IMR-90 (cell line): ENCODE measurements around the gene ADAMTSL2. TPM values are rescaled to one million over a fixed set of nuclear protein-coding genes. Genes with fewer than 3 reads are reported as not detected.

Experiments used
- ATAC-seq: fragments of 200-7000 bp; cut with Tn5 transposase; 2 replicates; pipeline ENCODE4 v1.9.1; 2020; ENCODE audit warnings: low read depth, mild to moderate bottlenecking, moderate library complexity
- BruUV-seq: library from RNA; stranded (reverse); fragments of 400-500 nt; replicated peaks from 2 replicates; lab custom pipeline; 2021; lab: Mats Ljungman, UMichigan
- CTCF ChIA-PET: fragments of 300-600 bp; formaldehyde crosslinking; extraction: SDS; loops from one replicate; lab custom pipeline; 2021; ENCODE audit warnings: antibody characterized with exemption; lab: Yijun Ruan, JAX
- POLR2A ChIA-PET: fragments of 300-600 bp; sonication (Branson Sonifier 250); formaldehyde crosslinking; loops from one replicate; lab custom pipeline; 2022; ENCODE audit warnings: antibody characterized with exemption; ENCODE audit not compliant: unreplicated experiment; lab: Charles Lee
- DNase-seq: peaks from one replicate; pipeline ENCODE4 v3.0.0; 2013
- H2AFZ ChIP-seq: replicated peaks from 2 replicates; pipeline ENCODE3; 2013; ENCODE audit warnings: low read length, mild to moderate bottlenecking; ENCODE audit not compliant: poor library complexity
- H2AK5ac ChIP-seq: 2 replicates; pipeline ENCODE4 v1.6.1; 2013; ENCODE audit warnings: low read depth, low read length, inconsistent platforms
- H2AK9ac ChIP-seq: replicated peaks from 2 replicates; pipeline ENCODE3; 2013; ENCODE audit warnings: mild to moderate bottlenecking, low read depth, low read length, moderate library complexity; ENCODE audit not compliant: poor library complexity
- H2BK120ac ChIP-seq: 2 replicates; pipeline ENCODE4 v1.6.1; 2013; ENCODE audit warnings: low read depth, low read length, inconsistent platforms
- H2BK15ac ChIP-seq: 3 replicates; pipeline ENCODE4 v1.6.1; 2013; ENCODE audit warnings: low read depth, low read length, inconsistent platforms
- H2BK20ac ChIP-seq: 2 replicates; pipeline ENCODE4 v1.6.1; 2013; ENCODE audit warnings: low read depth, mild to moderate bottlenecking, inconsistent platforms, low read length, moderate library complexity
- H2BK5ac ChIP-seq: 2 replicates; pipeline ENCODE4 v1.6.1; 2013; ENCODE audit warnings: mild to moderate bottlenecking, low read depth, low read length, inconsistent platforms; ENCODE audit not compliant: poor library complexity, severe bottlenecking
- H3K14ac ChIP-seq: replicated peaks from 2 replicates; pipeline ENCODE4 v1.6.1; 2013; ENCODE audit warnings: low read depth, low read length, inconsistent platforms
- H3K18ac ChIP-seq: 2 replicates; pipeline ENCODE4 v1.6.1; 2013; ENCODE audit warnings: low read depth, low read length, control low read depth
- H3K23ac ChIP-seq: 2 replicates; pipeline ENCODE4 v1.6.1; 2013; ENCODE audit warnings: low read depth, low read length, inconsistent platforms
- H3K27ac ChIP-seq: 2 replicates; pipeline ENCODE4 v1.5.1; 2013; ENCODE audit warnings: mild to moderate bottlenecking, control low read depth, low read length; ENCODE audit not compliant: insufficient read depth
- H3K27me3 ChIP-seq: 2 replicates; pipeline ENCODE4 v1.6.1; 2013; ENCODE audit warnings: low read length; ENCODE audit not compliant: control insufficient read depth, insufficient read depth
- H3K36me3 ChIP-seq: 2 replicates; pipeline ENCODE4 v1.6.1; 2013; ENCODE audit warnings: low read length, mixed read lengths; ENCODE audit not compliant: control insufficient read depth, insufficient read depth
- H3K4ac ChIP-seq: 2 replicates; pipeline ENCODE4 v1.6.1; 2013; ENCODE audit warnings: low read depth, low read length, inconsistent platforms
- H3K4me1 ChIP-seq: 2 replicates; pipeline ENCODE4 v1.6.1; 2013; ENCODE audit warnings: low read length, mixed read lengths; ENCODE audit not compliant: control insufficient read depth, insufficient read depth
- H3K4me2 ChIP-seq: 2 replicates; pipeline ENCODE4 v1.6.1; 2013; ENCODE audit warnings: low read depth, mild to moderate bottlenecking, control low read depth, low read length, moderate library complexity
- H3K4me3 ChIP-seq: 2 replicates; pipeline ENCODE4 v1.5.1; 2013; ENCODE audit warnings: low read depth, mild to moderate bottlenecking, control low read depth, low read length, moderate library complexity; ENCODE audit not compliant: insufficient read depth
- H3K56ac ChIP-seq: 2 replicates; pipeline ENCODE4 v1.6.1; 2013; ENCODE audit warnings: low read length, inconsistent platforms; ENCODE audit not compliant: insufficient read depth; ENCODE audit errors: extremely low read depth
- H3K79me1 ChIP-seq, 2 experiments: 2 replicates each; pipeline ENCODE4 v1.6.1; 2013; ENCODE audit warnings: low read length in 2 of 2, inconsistent platforms in 1 of 2, low read depth in 1 of 2
- H3K9ac ChIP-seq: 2 replicates; pipeline ENCODE4 v1.6.1; 2013; ENCODE audit warnings: low read depth, low read length, control low read depth
- H3K9me1 ChIP-seq: 2 replicates; pipeline ENCODE4 v1.6.1; 2013; ENCODE audit warnings: low read length, inconsistent platforms; ENCODE audit not compliant: insufficient read depth
- H3K9me3 ChIP-seq: 2 replicates; pipeline ENCODE4 v1.6.1; 2013; ENCODE audit warnings: low read length; ENCODE audit not compliant: control insufficient read depth, insufficient read depth
- H4K20me1 ChIP-seq: 2 replicates; pipeline ENCODE4 v1.6.1; 2013; ENCODE audit warnings: low read length, inconsistent platforms; ENCODE audit not compliant: insufficient read depth
- H4K5ac ChIP-seq: 2 replicates; pipeline ENCODE4 v1.6.1; 2013; ENCODE audit warnings: mild to moderate bottlenecking, low read depth, low read length, control low read depth
- H4K8ac ChIP-seq, 2 experiments: 2 replicates each; pipeline ENCODE4 v1.6.1; 2013; ENCODE audit warnings: low read depth in 2 of 2, low read length in 2 of 2, control low read depth in 1 of 2, inconsistent platforms in 1 of 2
- H4K91ac ChIP-seq: 2 replicates; pipeline ENCODE4 v1.6.1; 2013; ENCODE audit warnings: low read depth, low read length, inconsistent platforms; ENCODE audit not compliant: insufficient read depth
- BHLHE40 ChIP-seq: fragments of 150-350 bp; IDR thresholded peaks from 2 replicates; pipeline ENCODE4 v1.6.1; 2016; ENCODE audit warnings: mild to moderate bottlenecking, low read depth, low read length
- CHD1 ChIP-seq: IDR thresholded peaks from 2 replicates; pipeline ENCODE4 v1.6.1; 2012; ENCODE audit warnings: low read depth, low read length, improper control_type of control experiment
- FOS ChIP-seq: fragments of 150-350 bp; IDR thresholded peaks from 2 replicates; pipeline ENCODE4 v1.6.1; 2016; ENCODE audit warnings: low read depth, low read length
- MAFK ChIP-seq: IDR thresholded peaks from 2 replicates; pipeline ENCODE4 v1.6.1; 2012; ENCODE audit warnings: low read depth, low read length, improper control_type of control experiment
- MAZ ChIP-seq: IDR thresholded peaks from 2 replicates; pipeline ENCODE4 v1.6.1; 2012; ENCODE audit warnings: low read depth, mild to moderate bottlenecking, low read length, improper control_type of control experiment, moderate library complexity, borderline replicate concordance
- MXI1 ChIP-seq: IDR thresholded peaks from 2 replicates; pipeline ENCODE4 v1.6.1; 2012; ENCODE audit warnings: low read depth, mild to moderate bottlenecking, low read length, moderate library complexity, borderline replicate concordance
- NFE2L2 ChIP-seq: fragments of 150-350 bp; IDR thresholded peaks from 2 replicates; pipeline ENCODE4 v1.6.1; 2016; ENCODE audit warnings: low read depth, mild to moderate bottlenecking, low read length
- POLR2A ChIP-seq: IDR thresholded peaks from 2 replicates; pipeline ENCODE4 v1.6.1; 2012; ENCODE audit warnings: mild to moderate bottlenecking, low read depth, low read length
- RAD21 ChIP-seq: IDR thresholded peaks from 2 replicates; pipeline ENCODE4 v1.6.1; 2012; ENCODE audit warnings: low read length, improper control_type of control experiment
- RCOR1 ChIP-seq: IDR thresholded peaks from 2 replicates; pipeline ENCODE4 v1.6.1; 2012; ENCODE audit warnings: mild to moderate bottlenecking, low read length, improper control_type of control experiment; ENCODE audit not compliant: insufficient replicate concordance
- RFX5 ChIP-seq: IDR thresholded peaks from 2 replicates; pipeline ENCODE4 v1.8.0; 2012; ENCODE audit warnings: low read depth, mild to moderate bottlenecking, low read length, moderate library complexity
- SMC3 ChIP-seq: fragments of 150-350 bp; IDR thresholded peaks from 2 replicates; pipeline ENCODE4 v1.6.1; 2016; ENCODE audit warnings: low read depth, mild to moderate bottlenecking, antibody characterized with exemption, low read length, moderate library complexity
- USF2 ChIP-seq: fragments of 150-350 bp; IDR thresholded peaks from 2 replicates; pipeline ENCODE4 v1.6.1; 2017; ENCODE audit warnings: mild to moderate bottlenecking, antibody characterized with exemption, low read length, low read depth
- WGBS, 2 experiments: methylation state at CpG; one replicate each; pipeline versions ENCODE4 v1.1.5 to v1.1.7; 2013; ENCODE audit warnings: missing lambda C conversion rate in 2 of 2; ENCODE audit not compliant: insufficient read length in 1 of 2; ENCODE audit errors: extremely low coverage in 2 of 2; 5-methylcytosine and 5-hydroxymethylcytosine counted together
- dilution Hi-C: fragments of 300-500 bp; cut with HindIII; formaldehyde crosslinking; loops from one replicate; pipeline ENCODE4 v1.14.3; 2018; ENCODE audit warnings: low sequenced_read_pairs; ENCODE audit not compliant: unreplicated experiment
- in situ Hi-C: fragments of 300-500 bp; cut with MboI; formaldehyde crosslinking; loops from 3 replicates; pipeline ENCODE4 v1.14.3; 2019; ENCODE audit warnings: low sequenced_read_pairs, inconsistent platforms, mixed read lengths
- intact Hi-C: fragments of 100-400 bp; cut with micrococcal nuclease; formaldehyde crosslinking; loops from 2 replicates; pipeline ENCODE4 v1.10.0; 2022
- polyA plus RNA-seq, 3 experiments: library from polyadenylated mRNA; depleted of rRNA; stranded (reverse); fragments of >200 nt; gene quantifications; 2 replicates each; pipeline ENCODE4 v1.2.3, GENCODE V29; 2012; ENCODE audit warnings: low replicate concordance in 1 of 3
- total RNA-seq: library from RNA; depleted of rRNA; stranded (reverse); fragments of >200 nt; gene quantifications from 2 replicates; pipeline ENCODE4 v1.2.3, GENCODE V29; 2012
- TF ChIP-seq, protein P1 (sequence below): fragments of 150-350 bp; IDR thresholded peaks from 2 replicates; pipeline ENCODE4 v1.6.1; 2016; ENCODE audit warnings: low read depth, mild to moderate bottlenecking, low read length, moderate library complexity, borderline replicate concordance
- TF ChIP-seq, protein P2 (sequence below): conservative IDR thresholded peaks from 2 replicates; pipeline ENCODE4 v1.5.1; 2012; ENCODE audit warnings: mild to moderate bottlenecking, low read depth, low read length, improper control_type of control experiment

Gene ADAMTSL2
- total and polyA plus RNA-seq, 2 of the 4 experiments (the other 2 are of a cell fraction) = not detected

DNA sequence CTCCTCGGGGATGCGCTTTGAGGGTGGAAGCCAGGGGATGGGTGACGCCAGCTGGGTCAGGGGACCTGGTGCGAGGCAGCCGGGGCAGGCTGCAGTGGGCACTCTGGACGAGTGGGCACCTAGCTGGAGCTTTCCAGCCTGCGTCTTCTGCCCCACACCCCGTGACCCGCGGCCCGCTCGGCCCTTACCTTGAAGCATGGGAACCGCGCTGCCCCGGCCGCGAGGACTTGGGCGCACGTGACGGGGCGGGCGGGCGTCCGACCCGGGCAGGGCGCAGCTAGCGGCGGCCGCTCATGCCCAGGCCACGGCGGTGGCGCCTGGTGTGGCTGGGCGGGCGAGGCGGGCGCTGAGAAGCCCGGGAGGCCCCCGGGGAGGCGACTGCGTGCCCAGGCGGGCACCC lies 74.4 kb downstream of the ADAMTSL2 start:
- ChIA-PET POLR2A (no interaction called here), CTCF (interaction anchor here (1.7 kb wide), 1 partner anchor 10 kb away, joined by 7 read pairs; no protein-coding TSS in a partner anchor)
- 3% methylated on average over 13 of the region's 41 CpGs; no CpG with 5 or more reads in 1 of the 2 experiments for WGBS, 2 experiments
- Histone ChIP-seq H3K27ac (no peak overlapping the region), H3K27me3 (peaks cover 64% of the 10 kb centered on the region), H3K18ac (no peak overlapping the region), H2AK9ac (no peak overlapping the region), H3K9me3 (no peaks in the 10 kb centered on the region), H3K4me1 (no peaks in the 10 kb centered on the region), H4K8ac (no peak overlapping the region), H2BK15ac (no peak overlapping the region), H4K91ac (no peak overlapping the region), H2BK120ac (no peak overlapping the region), H3K4ac (no peak overlapping the region), H2AFZ (no peak overlapping the region), H4K20me1 (no peaks in the 10 kb centered on the region), H4K5ac (no peak overlapping the region), H2BK5ac (no peak overlapping the region), H3K9me1 (no peaks in the 10 kb centered on the region), H2BK20ac (no peak overlapping the region), H3K79me1 (no peaks in the 10 kb centered on the region), H3K36me3 (no peaks in the 10 kb centered on the region), H2AK5ac (no peak overlapping the region), H3K56ac (no peak overlapping the region), H3K9ac (no peak overlapping the region), H3K23ac (no peak overlapping the region), H3K4me3 (no peak overlapping the region), H3K14ac (no peak overlapping the region), H3K4me2 (no peak overlapping the region)
- DNase-seq (no peak), ATAC-seq (no peak; the same call in 1 of the 2 replicates)
- TF ChIP-seq POLR2A (no peak), CHD1 (no peak), RFX5 (no peak), FOS (no peak), MXI1 (no peak), BHLHE40 (no peak), RAD21 (no peak), NFE2L2 (no peak), SMC3 (no peak), USF2 (no peak), MAFK (no peak), MAZ (no peak), RCOR1 (no peak)
- TF ChIP-seq, protein P1, sequence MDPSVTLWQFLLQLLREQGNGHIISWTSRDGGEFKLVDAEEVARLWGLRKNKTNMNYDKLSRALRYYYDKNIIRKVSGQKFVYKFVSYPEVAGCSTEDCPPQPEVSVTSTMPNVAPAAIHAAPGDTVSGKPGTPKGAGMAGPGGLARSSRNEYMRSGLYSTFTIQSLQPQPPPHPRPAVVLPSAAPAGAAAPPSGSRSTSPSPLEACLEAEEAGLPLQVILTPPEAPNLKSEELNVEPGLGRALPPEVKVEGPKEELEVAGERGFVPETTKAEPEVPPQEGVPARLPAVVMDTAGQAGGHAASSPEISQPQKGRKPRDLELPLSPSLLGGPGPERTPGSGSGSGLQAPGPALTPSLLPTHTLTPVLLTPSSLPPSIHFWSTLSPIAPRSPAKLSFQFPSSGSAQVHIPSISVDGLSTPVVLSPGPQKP = no peak
- TF ChIP-seq, protein P2, sequence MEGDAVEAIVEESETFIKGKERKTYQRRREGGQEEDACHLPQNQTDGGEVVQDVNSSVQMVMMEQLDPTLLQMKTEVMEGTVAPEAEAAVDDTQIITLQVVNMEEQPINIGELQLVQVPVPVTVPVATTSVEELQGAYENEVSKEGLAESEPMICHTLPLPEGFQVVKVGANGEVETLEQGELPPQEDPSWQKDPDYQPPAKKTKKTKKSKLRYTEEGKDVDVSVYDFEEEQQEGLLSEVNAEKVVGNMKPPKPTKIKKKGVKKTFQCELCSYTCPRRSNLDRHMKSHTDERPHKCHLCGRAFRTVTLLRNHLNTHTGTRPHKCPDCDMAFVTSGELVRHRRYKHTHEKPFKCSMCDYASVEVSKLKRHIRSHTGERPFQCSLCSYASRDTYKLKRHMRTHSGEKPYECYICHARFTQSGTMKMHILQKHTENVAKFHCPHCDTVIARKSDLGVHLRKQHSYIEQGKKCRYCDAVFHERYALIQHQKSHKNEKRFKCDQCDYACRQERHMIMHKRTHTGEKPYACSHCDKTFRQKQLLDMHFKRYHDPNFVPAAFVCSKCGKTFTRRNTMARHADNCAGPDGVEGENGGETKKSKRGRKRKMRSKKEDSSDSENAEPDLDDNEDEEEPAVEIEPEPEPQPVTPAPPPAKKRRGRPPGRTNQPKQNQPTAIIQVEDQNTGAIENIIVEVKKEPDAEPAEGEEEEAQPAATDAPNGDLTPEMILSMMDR = no peak
- dilution Hi-C loops (no loop called here), in situ Hi-C loops (no loop called here), intact Hi-C loops (loop anchor here (10.0 kb wide), 1 partner anchor 116 kb away; no protein-coding TSS in a partner anchor)
- no TSS peak for BruUV-seq
